ENCODE data around the gene LDAH. TPM values are rescaled to one million over a fixed set of nuclear protein-coding genes. Genes with fewer than 3 reads are reported as not detected.
"Not testable (repeated sequence)": the region's sequence is repeated elsewhere in the genome, so short reads cannot be mapped to it uniquely, and the experiment has no call there.

Gene LDAH
- 10.7 TPM for polyA plus RNA-seq (ENCODE audit: insufficient read length)

DNA sequence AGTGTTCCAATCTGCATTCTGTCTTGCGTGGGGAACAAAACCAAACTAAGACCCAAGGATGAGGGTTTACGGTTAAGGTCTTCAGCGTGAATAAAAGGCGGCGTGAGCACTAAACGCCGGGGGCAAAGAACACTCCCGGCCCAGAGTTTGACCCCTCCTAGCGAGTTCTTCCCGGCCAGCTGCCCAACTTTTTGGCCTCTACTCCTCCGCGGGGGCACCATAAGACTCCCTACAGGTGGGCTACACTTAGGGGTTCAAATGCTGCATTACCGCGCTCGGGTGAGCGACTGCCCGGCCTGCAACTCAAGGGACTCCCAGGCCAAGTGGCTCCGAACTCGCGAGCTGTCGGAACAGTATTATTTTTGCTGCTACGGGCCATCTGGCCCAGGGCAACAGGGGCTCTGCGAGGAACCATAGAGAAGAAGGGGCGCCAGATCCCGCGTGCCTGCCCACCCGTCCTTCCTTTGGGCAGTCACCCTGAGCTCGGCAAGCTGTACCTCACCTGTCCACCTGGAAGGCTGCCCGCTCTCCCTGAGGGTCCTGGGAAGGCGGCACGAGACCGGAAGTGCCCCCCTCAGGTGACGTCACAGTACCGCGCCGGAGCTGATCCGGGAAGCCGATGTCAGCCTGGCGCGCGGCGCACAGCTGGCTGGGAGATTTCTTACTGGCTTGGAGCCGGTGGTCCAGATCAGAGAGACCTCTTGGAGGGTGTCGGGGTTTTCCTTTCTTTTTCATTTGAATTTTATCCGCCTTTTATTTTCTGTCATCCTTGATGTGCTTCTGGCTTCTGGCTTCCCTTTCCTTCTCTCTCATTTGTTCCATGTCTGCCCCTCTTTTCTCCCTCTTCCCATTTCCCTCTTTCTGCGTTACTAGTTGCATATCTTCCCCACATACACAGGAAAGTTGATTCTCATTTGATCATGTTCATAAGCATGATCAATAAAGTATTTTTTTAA lies at the start of gene LDAH:
LDAH (minus strand) TSS at position 567 of the 956 bp plus-strand sequence. CDS start 21,638 bp downstream, outside the sequence.
- DNase-seq = peak; percentile 95

GRCh38 chr2:20868377-20868776 lies 45.5 kb upstream of the LDAH start:
- no peak for DNase-seq

DNA sequence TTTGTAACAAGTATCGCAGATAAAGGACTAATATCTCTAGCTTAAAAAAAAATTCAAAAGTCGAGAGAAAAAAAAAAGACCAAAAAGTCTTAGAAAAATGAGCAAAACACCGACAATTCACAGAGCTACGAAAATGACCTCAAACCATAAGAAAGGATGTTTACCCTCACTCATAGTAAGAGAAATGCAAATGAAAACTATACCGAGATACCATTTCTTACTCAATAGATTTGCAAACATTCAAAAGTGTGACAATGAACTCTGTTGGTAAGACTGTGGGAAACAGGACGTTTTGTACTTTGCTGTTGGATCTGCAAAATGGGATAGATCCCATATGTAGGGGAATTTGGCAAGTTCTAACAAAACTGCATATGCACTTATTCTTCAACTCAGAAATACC lies 39.9 kb upstream of the LDAH start:
- DNase-seq = no peak

- no peak for DNase-seq
Observed at GRCh38 chr2:20855456-20855855, 32.6 kb upstream of the LDAH start.

DNA sequence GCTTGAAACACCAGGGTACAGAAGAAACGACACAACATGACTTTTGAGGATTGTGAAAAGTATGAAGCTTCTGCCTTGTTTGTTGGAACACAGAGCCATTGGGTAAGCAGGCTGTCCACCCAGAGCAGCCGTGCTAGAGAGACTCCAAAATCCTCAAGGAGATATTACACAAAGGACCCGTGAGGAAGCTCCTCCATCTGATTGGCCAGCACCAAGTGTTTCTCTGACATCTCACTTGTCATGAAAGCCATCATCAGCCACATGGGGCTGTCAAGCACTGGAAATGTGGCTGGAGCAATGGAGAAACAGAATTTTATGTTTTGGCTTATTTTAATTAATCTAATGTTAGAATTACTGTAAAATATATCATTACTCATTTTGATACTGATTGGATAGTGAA lies 29.8 kb upstream of the LDAH start:
- DNase-seq = no peak

DNA sequence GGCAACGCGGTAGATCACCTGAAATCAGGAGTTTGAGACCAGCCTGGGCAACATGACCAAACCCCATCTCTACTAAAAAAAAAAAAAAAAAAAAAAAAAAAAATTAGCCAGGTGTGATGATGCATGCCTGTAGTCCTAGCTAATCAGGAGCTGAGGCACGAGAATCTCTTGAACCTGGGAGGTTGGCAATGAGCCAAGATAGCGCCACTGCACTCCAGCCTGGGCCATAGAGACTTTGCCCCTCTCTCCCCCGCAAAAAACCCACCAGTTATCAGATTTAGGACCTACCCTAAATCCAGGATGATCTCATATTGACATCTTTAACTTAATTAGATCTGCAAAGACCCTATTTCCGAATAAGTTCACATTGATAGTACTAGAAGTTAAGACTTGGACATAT lies 29.2 kb upstream of the LDAH start:
- no peak for DNase-seq

DNA sequence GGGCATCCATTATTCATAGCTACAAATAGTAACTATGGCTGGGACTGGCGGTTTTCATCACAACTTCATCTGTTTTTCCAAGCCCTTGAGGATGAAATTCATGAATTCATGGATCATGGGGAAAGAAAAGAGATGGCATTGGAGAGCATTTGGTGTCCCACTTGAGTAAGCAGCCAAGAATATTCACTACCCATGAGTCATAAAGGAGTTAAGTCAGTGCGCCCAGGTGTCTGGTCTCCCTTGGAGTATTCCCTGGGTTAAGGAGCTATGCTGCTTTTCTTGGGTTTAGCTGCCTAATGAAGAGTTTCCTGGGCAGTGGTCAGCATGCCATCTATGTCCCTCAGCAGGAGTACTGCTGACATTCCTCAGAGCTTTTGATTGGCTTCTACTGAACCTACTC lies 21.3 kb upstream of the LDAH start:
- DNase-seq = no peak

GRCh38 chr2:20839052-20839451 lies 16.2 kb upstream of the LDAH start:
- DNase-seq = no peak

DNA sequence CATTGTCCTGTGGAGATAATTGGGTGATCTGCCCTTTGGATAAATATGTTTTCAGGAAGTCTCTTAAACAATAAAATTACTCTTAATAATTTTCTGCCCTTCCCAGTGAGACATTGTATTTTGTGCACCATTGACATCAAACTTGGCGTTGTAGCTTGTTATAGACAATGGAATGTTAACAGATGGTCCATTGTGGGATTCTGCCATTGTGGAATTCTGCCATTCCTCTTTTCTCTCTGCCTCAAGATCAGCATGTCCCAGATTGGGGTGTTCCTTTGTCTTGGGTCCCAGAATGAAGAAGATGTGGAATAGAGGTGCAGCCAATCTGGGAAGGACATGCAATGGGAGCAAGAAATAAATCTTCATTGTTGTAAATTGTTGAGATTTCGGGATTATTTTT lies 15.1 kb upstream of the LDAH start:
- no peak for DNase-seq

GRCh38 chr2:20836521-20836920 lies 13.6 kb upstream of the LDAH start:
- no peak for DNase-seq

DNA sequence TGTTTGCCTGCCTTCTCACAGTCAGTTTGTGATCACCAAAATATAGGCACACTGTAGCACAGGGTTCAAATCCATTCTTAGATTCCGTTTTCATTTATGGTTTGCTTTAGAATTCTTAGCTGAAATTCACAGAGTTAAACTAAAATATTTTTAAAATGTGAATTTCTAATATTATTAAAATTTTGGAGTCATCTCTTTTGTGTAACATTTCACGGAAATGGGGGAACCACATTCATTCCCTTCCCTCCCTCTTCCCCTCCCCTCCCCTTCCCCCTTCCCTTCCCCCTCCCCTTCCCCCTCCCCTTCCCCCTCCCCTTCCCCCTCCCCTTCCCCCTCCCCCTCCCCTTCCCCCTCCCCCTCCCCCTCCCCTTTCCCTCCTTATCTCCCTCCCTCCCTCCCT lies 11.4 kb upstream of the LDAH start:
- no peak for DNase-seq

GRCh38 chr2:20832606-20833005 lies 9.7 kb upstream of the LDAH start:
- no peak for DNase-seq

DNA sequence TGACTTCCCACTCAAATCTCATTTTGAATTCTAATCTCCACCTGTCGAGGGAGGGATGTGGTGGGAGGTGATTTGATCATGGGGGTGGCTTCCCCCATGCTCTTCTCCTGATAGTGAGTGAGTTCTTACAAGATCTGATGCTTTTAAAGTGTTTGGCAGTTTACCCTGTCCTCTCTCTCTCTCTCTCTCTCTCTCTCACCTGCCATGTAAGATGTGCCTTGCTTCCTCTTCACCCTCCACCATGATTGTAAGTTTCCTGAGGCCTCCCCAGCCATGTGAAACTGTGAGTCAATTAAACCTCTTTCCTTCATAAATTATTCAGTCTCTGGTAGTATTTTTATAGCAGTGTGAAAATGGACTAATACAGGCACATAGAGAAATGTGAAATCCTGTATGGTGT lies 7.0 kb upstream of the LDAH start:
- DNase-seq = no peak

- no peak for DNase-seq
Observed at GRCh38 chr2:20823917-20824316, 1.0 kb upstream of the LDAH start.

DNA sequence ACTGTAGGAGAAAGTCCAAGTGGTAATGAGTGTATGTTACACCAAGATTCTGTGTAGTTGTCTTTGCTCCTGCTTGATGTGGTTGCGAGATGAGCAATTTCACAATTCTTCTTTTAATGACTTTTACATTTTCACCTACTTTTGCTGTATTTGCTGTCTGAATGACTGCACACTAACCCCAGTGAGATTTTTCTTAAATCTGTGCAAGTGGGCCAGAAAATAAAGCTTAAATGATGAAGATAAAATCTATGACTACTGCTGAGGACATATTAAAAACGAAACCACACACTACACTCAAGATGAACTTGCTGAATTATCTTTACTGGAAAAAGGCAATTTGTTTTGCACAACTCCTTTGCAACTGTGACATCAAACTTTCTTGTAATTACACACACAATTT lies 4.1 kb downstream of the LDAH start:
- DNase-seq = no peak

DNA sequence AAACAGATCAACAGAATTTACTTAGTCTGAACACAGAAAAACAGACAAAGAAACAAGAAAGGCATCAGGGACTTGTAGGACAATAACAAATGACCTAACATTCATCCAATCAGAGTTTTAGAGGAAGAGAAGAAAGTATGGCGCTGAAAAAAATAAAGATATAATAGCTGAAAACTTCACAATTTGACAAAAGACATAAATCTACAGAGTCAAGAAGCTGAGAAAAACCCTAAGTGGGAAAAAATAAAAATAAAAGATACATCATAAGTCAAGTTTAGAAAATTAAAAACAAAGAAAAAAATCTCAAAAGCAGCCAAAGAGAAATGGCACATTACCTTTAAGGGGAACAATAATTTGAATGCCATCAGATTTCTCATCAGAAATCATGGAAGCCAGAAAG lies 7.7 kb downstream of the LDAH start:
- DNase-seq = no peak

DNA sequence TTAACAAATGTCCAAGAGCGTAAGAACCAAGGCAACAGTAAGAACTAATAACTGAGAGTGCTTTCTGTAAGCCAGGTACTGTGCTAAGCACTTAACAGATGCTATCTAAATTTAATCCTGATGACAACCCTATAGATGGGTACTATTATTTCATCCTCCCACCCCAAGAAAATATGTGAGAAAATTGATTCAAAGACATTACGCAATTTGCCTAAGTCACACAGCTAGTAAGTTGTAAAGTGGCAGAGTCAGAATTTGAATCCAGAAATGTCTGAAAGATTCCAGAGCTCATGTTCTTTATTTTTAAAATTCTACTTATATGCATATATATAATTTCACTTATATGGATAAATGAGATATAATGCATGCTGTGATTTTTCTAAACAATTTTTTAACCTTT lies 10.1 kb downstream of the LDAH start:
- no peak for DNase-seq

DNA sequence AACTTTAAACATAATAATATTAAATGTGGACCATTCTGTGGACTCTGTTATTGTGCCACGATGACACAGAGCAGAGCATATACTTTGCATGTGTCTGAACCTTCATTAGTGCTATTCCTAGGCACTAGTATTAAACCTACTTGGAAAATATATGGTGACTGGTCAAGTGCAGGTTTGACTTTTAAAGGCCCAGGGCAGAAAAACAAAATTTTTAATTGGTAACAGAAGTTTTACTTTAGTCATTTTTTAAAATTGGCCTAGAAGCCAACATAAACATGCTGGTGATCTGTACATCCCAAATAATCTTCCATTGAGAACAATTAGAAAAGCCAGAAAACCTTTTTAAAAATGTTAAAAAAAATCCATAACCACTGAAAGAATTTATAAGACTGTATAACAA lies 16.6 kb downstream of the LDAH start:
- DNase-seq = no peak

DNA sequence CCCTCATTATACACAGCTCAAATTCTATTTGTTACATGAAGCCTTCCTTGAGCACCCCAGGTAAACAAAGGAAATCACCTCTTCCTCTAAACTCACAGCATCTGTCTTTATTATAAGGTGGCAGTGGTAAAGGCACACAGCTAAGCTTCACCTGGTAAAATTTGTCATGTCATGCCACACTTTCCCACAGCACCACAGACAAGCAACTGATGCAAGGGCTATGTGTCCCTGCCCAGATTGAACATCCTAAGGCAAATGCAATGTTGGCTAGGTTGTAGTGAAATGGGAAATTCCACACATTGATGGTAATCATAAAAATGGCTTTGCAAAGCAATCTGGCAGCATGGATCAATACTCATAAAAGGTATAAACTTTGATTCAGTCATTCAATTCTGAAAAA lies 18.9 kb downstream of the LDAH start:
- DNase-seq = no peak

GRCh38 chr2:20803226-20803682 lies 19.6 kb downstream of the LDAH start:
- no peak for DNase-seq

GRCh38 chr2:20797096-20797495 lies 25.8 kb downstream of the LDAH start:
- DNase-seq = no peak

- DNase-seq = no peak
Observed at GRCh38 chr2:20796374-20796791, 26.5 kb downstream of the LDAH start.

DNA sequence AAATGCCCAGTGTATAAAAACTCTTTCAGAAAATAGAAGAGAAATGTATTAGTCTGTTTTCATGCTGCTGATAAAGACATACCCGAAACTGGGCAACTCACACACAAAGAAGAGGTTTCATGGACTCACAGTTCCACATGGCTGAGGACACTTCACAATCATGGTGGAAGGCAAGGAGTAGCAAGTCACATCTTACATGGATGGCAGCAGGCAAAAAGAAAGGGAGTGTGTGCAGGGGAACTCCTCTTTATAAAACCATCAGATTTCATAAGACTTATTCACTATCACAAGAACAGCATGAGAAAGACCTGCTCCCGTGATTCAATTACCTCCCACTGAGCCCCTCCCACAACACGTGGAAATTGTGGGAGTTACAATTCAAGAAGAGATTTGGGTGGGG lies 29.0 kb downstream of the LDAH start:
- DNase-seq = not testable (repeated sequence)

GRCh38 chr2:20781656-20782265 lies 41.1 kb downstream of the LDAH start:
- no peak for DNase-seq

All from hindlimb muscle (tissue), 1 donor.